GM19468 (cell line): ENCODE data around the gene FOXO1.
"Not testable (repeated sequence)": the region's sequence is repeated elsewhere in the genome, so short reads cannot be mapped to it uniquely, and the experiment has no call there.

Experiments
- ATAC-seq: cut with Tn5 transposase; IDR thresholded peaks from one replicate; pipeline ENCODE4 v1.9.1; 2021; ENCODE audit warnings: mild to moderate bottlenecking, moderate library complexity, moderate number of reproducible peaks; ENCODE audit not compliant: unreplicated experiment; ENCODE audit errors: extremely low read depth

Gene FOXO1

GRCh38 chr13:40666933-40667621 is 636 bp upstream of the FOXO1 start:
- no peak for ATAC-seq

GRCh38 chr13:40665126-40666044 is 1.1 kb downstream of the FOXO1 start:
- ATAC-seq, result no peak

DNA sequence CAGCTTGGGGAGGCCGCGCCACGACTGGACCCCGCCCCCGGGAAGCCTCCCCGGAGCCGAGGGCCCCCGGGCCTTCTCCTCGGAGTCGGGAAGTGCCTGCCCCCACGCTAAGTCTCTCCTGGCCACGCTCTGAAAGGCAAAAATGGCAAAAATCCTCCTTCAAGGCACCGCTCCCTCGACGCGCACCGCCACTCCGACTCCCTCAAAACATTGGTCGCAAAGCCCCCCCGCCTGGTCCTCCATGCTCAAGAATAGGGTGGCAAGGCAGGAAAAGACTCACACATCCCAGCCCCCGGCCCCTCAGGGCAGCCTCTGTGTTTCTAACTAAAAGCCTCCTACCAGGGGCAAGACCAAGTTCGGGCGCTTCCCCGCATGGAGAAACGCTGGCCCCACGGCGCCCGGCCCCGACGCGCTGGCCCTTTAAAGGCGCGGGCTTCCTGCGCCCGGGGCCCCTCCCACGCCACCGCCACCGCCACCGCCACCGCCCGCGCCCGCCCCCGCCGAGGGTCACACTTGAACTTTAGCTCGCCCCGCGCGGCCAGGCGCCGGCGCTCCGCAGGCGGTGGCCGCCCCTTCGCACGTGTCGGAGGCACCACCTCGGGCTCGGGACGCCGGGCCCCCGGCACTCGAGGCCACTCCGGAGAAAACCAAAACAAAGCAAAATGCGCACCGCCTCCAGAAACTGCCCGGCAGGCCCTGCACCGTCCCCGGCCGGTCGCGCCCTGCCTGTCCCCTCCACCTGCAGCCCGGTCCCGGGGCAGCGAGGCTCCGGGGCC is 1.9 kb downstream of the FOXO1 start:
- ATAC-seq, result no peak

DNA sequence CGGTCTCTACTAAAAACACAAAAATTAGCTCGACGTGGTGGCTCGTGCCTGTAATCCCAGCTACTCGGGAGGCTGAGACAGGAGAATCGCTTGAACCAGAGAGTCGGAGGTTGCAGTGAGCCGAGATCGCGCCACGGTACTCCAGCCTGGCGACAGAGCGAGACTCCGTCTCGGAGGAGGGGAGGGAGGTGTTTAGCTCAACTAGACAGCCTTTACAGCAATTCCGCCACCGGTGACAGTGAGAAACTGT is 2.4 kb downstream of the FOXO1 start:
- ATAC-seq, result not testable (repeated sequence)

GRCh38 chr13:40662866-40663265 is 3.6 kb downstream of the FOXO1 start:
- peak; percentile 18 for ATAC-seq

DNA sequence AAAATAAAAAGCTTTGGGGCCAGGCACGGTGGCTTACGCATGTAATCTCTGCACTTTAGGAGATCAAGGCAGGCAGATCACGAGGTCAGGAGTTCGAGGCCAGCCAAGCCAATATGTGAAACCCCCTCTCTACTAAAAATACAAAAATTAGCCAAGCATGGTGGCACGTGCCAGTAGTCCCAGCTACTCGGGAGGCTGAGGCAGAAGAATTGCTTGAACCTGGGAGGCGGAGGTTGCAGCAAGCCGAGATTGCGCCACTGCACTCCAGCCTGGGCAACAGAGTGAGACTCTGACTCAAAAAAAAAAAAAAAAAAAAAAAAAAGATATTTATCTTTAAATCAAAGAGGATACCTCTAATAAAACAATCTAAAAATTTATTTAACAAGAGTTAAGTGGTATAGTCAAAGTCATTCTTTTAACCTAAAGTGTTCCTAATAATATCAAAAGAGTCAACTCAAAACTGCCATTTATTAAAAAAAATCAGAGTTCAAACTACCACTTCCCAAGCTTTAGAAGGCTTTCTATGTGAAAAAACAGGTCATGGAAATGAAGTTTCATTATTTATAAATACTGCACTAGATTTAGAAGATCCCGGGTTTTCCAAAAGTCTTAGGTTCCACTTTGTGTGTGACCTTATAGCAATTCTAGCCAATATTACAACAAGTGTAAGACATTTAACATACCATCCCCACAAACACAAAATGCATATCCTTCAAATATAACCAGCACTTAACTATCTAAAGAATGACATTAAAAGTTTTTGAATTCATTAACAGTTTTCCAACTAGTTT is 4.4 kb downstream of the FOXO1 start:
- ATAC-seq, result no peak

DNA sequence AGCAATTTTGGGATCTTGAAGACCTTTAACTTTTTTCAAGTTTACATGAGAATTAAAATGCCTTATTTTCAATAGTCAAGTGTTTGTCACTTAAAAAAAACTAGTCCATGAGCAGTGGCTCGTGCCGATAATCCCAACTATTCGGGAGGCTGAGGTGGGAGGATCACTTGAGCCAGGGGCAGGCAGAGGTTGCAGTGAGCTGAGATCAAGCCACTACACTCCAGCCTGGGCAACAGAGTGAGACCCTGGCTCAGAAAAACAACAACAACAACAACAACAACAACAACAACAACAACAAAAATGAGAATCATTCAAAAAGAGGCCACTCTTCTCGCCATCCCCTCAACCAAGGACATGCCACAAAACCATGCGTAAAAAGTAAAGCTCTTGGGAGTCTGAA is 5.7 kb downstream of the FOXO1 start:
- no peak for ATAC-seq

GRCh38 chr13:40660141-40660664 is 6.2 kb downstream of the FOXO1 start:
- ATAC-seq, result no peak

DNA sequence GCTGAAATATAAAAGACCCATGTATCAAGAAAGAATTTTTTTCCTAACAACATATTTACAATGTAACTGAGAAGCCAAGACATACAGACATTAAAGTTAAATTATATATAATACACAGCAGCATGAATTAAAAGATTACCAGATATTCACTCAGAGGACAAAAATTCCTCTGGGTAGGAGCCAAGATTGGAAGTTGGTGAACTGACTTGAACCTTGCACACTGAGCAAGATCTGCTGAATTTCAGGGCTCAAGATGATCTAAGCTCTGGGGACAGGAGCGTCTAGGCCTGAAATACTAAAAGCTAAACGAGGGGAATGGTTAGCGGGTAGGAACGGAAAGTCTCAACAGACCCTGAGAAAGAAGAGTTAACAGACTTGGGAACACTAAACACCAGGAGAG is 8.5 kb downstream of the FOXO1 start:
- no peak for ATAC-seq

- ATAC-seq, result no peak
These were observed 9.1 kb downstream of the FOXO1 start for GRCh38 chr13:40657307-40657706.

GRCh38 chr13:40656358-40656757 is 10.1 kb downstream of the FOXO1 start:
- ATAC-seq, result no peak

DNA sequence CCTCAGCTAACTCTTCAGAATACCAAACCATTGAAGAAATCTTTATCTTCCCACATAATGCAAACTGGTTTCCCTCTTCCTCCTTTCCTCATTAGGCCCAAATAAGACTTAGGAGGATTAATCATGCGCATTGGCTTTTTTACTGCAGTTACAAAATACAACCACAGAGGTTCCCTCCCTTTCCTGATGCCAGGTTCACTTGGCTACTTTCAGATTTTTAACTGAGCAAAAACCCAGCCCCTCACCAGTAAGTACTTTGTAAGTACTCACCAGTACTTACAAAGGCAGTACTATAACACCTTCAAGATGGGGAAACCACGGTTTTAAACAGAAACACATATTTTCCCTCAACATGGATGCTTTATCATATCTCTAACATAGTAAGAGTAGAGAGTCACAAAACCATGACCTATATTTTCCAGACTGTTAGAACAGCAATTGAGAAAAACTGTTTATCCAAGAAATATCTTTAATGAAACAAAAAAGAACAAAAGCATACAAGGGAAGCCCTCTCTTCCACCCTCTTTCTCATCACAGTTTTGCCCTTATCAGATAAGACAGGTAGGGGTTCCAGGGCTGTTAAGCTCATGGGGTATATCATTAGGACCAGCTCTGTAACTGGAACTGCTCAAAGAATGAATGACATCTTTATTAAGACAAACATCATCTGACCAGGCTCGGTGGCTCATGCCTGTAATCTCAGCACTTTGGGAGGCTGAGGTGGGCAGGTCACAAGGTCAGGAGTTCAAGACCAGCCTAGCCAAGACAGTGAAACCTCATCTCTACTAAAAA is 12.7 kb downstream of the FOXO1 start:
- ATAC-seq, result no peak

- no peak for ATAC-seq
These were observed 13.9 kb downstream of the FOXO1 start for GRCh38 chr13:40652588-40652940.

DNA sequence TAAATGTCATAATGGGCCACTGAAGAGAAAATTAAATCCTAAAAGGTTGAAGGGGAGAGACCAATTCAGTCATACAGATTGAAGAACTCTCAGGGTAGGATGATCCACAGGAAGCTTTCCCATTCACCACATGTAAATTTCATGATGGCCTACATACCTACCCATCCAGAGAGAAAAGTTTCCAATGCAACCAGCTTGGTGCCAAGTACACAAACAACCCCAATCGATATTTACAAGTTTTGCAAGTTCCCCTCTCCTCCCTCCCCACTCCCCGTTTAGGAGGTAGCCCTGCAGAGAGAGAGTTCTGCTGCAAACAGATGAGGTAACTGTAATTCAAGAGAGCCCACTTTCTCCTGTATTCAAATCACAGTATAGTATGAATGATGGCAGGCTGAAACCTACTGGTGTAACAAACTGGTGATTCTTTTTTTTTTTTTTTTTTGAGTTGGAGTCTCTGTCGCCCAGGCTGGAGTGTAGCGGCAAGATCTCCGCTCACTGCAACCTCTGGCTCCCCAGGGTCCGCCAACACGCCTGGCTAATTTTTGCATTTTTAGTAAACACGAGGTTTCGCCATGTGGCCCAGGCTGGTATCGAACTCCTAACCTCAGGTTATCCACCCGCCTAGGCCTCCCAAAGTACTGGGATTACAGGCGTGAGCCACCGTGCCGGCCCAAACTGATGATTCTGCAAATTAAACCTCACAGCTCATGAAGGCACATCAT is 14.4 kb downstream of the FOXO1 start:
- no peak for ATAC-seq

DNA sequence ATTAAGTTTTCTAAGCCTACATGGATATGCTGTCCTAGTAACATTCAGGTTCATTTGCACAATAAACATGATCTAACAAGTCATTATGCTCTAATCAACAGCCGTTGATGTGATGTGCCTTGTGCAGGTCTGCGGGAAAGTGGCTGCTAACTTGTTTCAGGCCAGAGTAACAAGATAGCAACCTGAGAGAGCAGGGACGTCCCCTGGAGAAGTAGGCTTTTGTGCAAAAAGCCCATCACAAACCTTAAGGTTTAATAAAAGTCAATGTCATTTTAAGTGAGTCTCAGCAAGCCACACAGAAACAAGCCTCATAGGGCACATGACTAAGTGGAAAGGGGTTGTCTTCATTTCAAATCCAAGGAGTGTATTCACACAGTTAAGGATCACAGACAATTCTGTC is 17.6 kb downstream of the FOXO1 start:
- no peak for ATAC-seq

DNA sequence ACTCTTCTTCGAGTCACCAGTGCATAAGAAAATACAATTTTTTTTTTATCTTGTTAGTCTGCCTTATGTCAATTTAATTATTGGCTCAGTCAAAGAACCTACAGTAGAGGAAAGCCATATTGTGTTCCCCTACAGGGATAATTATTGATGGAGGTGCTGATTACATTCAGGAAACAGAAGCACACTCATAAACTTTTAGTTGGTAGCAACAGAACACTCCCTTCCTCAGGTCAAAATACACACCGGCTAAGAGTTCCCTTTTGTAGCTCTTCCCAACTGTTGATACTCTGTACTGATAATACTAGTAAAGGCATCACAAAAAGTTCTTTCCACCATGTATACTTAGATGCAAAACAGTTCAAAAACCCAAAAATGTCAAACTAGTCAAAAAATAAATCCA is 18.4 kb downstream of the FOXO1 start:
- ATAC-seq, result no peak

DNA sequence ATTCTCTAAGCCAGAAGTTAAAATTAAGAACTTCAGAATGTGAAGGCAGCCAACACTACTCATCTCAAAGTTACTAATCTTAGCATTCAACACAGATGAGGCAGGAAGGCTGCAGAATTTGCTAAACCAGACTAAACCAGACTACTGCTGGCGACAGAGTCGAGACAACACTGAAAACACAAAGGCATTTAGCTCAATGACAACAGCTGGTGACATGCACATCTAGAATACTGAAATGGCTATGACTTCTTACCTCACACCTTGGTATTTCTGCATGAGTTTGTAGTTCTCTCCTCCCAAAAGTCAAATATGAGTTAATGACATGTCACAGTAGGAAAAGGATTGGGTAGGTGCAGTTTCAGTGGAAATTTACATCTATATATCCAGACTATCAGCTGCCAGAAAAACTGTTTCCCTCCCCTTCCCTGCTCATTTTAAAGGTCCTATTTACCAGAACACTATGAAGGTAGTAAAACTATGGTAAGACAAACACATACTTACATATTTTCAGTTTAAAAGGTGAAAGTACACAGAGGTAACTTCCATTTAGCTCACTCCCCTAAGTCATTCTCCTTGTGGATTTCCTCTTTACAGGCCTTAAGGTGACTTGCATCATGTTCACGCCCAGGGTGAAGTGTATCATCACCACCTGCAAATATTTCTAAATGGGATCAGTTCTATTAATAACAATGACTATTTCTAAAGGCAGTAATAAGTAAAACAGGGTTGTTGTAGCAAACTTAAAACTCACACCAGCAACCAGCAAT is 21.4 kb downstream of the FOXO1 start:
- no peak for ATAC-seq

- ATAC-seq, result no peak
These were observed 25.5 kb downstream of the FOXO1 start for GRCh38 chr13:40640845-40641458.
